NOMO-1 treated with DMSO at 0.1 percent for 48 hours (cell line): Measurements from ENCODE around the gene PRR19.
"Not testable (repeated sequence)": the region's sequence is repeated elsewhere in the genome, so short reads cannot be mapped to it uniquely, and the experiment has no call there.

Experiments used
- DNase-seq: peaks from one replicate; lab custom pipeline; 2025; ENCODE audit not compliant: unreplicated experiment; lab: John Stamatoyannopoulos, UW

PRR19 gene, protein sequence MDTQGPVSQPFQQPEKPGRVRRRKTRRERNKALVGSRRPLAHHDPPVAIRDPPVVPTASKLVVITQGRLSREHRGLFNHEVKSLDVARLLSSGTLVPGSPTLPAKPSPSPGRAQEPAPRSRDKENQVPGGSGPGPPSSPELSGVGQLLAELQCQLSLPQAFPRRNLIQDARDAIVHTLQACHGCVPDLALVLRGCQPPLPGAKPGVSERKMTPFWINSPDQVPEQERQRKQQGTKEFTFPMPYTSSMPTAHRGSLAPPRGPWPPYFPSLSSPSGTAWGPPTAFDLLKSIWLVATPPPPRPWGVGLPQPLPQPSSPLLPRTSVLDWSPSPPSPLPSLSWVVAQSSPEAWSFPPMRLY

DNA sequence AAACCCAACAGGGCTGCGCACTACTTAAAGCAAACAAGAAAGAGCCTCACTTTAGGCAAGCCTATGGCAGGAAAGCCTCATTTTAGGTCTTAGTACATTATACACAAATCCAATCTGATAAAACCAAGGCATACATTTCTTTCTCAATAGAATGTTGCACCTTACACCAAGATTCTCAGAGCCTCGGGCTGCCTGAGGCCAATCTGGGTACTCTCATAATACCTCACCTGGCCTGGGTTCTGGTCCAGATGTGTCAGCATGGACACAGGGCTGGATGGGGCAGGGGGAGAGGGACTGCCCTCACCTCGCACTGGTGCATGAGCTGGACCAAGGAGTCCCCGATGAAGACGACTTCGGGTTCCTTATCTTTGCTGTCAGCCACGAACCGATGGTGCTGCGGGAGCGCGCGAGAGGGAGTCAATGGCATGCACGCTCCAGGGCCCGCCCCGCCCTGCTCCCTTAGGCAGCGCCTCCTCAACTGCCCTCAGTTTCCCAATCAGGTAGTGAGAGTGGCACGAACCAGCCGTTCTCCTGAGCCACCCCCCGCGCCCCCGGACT lies at the start of gene PRR19:
TSS of gene PRR19 (plus strand) at position 487 of the 558 bp plus-strand sequence. CDS start 7,453 bp downstream, outside the sequence.
- no peak for DNase-seq

DNA sequence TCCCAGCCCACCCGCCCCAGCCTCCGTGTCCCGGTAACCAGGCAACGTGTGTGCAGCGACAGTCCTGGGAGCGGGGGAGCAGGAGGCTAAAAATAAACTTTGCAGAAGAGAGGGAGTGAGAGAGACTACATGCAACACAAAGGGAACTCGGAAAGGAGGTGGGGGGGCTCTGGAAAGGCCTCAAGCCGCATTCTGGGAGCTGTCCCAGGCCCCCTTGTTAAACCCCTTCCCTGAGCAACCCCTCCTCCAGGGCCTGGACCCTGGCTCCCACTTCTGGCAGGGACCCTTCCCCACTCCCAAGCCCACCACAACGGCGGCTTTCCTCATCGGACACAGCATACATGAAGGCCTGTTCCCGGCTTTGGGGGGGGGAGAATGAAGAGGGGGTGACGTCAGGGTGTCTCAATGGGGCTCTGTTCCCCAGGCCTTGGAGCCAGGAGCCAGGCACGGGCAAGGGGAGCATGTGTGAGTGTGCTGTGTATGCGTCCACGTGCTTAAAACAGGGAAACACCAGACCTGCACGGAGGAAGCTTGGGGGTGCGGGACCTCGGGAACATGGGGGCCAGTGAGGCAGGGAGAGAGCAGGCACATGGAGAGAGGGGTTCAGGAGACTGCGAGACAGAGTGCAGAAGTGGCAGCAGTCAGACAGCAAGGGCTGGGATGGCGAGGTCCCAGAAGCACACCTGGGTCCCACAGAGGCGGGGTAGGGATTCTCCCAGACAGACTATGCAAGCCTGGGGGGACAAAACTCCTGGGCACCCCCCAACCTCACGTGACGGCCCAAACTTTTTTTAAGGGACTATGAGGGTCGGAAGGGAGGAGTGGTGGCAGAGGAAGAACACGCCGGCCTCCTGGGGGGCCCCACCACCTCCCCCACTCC lies 49.3 kb upstream of the PRR19 start:
- peak; percentile 14 for DNase-seq

DNA sequence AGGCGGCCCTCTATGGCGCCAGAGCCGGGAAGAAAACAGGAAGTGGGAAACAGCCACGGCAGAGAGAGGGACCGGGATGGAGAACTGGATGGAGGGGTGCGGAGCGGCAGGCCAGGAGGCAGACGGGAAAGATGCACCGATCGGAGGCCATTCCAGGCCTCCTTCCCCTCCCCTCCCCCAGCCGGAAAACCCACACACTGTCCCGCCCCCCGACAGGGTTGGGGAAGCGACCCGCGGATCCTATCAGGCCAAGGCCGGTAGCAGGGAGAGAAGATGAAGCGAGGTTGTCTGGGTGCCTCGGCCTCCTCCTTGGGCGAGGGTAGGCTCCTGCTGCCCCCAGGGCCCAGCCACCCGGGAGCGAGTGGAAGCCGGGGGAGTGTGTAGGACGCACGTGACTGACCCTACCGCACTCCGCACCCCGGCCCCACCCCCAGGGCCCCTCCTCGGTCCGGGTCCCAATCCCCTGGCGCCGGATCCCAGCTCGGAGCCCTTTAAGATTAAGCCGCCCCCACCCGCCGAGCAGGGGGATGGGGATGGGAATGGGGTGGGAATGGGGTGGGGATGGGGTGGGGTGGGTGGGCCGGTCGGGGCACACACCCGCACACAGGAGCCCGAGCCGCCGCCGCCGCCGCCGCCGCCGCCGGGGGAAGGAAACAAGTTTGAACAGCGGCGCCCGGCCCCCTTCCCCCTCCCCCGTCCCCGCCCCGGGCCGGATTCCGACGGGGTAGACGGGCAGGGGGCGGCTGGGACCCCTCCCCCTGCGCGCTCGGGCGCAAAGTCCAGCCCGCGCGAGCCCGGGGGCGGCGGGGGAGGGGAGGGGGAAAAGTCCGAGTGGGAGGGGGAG lies 48.5 kb upstream of the PRR19 start:
- DNase-seq, result peak; percentile 54

GRCh38 chr19:42254089-42254849 lies 47.7 kb upstream of the PRR19 start:
- DNase-seq, result peak; percentile 67

GRCh38 chr19:42254850-42255765 lies 46.8 kb upstream of the PRR19 start, which contains the start of gene ERF:
Gene ERF, minus strand, starts transcription at chr19:42255128. Its CDS starts 129 bp downstream, at chr19:42254999.
- DNase-seq, result peak; percentile 78

DNA sequence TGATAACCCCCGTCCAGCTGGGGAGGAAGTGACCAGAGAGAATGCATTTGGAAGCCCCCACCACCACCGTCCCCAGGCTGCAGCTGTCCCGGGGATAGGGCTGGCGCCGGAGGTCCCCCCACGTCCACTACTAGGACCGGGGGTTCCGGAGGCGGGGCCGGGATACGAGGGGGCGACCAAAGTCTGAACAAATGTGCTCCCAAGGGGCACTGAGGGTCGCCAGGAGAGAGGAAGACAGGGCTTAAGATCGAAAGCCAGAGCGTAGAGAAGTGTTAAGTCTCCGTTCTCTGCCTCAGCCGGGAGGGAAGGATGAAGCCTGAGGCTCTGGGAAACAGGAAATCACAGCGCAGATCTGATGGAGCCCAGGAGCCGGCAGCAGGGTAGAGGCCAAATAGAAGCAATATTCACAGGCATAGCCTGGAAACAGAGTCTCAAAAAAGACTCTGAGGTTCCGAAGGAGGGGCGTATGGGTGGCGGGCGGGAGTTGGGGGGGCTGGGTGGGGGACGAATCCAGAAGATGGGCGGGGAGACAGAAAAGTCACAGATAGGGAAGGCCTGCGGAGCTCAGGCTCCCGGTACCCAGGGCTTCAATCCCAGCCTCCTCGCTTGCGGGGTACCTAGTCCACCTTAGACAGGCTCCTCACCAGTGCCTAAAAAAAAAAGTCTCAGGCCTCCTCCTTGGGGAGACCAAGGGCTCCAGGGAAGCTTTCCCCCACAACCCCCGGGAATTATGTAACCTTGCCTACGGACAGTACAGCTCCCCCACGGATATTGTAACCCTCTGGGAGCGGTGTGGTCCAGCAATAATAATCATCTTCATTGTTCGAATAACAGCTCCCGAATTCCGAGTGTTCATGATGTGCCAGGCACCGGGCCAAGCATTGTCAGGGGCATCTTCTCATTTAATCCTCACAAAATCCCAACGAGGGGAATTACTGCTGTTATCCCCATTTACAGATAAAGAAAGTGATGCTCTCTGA lies 45.9 kb upstream of the PRR19 start:
- DNase-seq, result peak; percentile 15

DNA sequence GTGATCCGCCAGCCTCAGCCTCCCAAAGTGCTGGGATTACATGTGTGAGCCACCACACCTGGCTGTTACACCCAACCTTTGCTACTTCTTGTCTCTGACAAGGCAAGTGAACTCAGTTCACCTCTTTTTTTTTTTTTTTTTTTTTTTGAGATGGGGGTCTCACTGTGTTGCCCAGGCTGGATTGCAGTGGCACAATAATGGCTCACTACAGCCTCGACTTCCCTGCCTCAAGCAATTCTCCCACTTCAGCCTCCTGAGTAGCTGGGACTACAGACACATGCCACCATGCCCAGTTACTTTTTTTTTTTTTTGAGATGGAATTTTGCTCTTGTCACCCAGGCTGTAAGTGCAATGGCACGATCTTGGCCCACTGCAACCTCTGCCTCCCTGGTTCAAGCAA lies 44.1 kb upstream of the PRR19 start:
- not testable (repeated sequence) for DNase-seq

DNA sequence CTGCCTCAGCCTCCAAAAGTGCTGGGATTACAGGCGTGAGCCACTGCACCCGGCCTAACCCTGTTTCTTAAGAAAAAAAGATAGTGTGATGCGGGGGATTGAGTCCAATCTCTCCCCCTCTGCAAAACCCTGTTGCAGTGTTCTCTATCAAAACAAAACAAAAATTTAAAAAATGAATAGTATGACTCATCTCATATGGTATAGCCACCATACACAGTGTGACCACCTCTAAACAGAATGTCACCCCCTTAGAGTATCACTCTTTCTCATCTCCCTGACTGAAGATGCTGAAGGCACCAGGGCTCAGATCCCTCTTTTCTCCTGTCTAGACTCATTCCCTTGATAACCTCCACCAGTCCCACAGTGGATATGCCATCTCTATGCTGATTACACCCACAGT lies 40.2 kb upstream of the PRR19 start:
- no peak for DNase-seq

- not testable (repeated sequence) for DNase-seq
Measured at GRCh38 chr19:42266105-42266504, 35.8 kb upstream of the PRR19 start.

GRCh38 chr19:42266928-42267603 lies 34.9 kb upstream of the PRR19 start:
- DNase-seq, result not testable (repeated sequence)

DNA sequence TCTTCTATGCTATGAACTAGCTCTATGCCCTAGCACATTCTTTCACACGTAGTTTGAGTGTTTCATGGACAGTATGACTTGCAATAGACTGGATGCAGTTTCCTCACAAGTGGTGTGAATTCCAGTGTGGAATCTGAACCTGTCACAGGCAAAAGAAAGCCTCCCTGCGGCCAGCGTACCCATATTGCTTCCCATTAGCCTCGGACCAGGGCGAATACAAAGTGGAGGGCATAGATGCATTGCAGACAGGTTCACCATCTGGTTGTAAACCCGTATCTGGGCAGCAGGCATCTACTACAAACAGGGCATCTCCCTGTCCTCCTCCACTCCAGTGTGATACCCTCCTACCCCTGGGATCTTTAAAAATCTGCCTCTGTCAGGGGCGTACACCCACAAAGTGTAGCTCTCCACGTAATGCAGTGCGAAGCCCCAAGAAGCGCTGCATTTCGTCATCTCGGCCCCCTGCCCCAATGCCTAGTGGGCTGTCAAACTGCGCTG lies 34.2 kb upstream of the PRR19 start:
- DNase-seq, result no peak

DNA sequence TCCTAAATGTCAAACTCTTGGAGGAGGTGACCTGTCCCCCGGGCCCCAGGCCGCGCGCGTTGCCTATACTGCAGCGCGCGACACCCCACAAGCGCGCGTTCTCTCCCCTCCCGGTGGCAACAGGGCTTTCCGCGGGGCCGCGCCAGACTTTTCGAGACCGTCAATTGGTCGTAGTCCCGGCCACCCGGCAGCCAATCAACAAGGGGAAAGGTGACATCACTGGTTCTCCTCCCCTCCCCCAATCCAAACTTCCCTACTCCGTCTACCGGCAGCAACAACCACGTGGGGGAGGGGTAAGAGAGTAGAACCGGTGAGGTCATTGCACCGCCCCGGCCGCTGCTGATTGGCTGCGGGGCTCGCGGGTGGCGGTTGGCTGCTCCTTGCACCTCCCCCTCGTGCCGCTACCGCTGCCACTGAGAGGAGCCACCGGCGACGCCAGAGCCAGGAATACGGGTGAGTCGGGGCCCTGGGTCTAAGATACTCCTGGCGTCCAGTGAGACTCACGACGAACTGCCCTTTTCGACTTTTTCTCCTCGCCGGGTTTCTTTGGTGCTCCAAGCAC lies 33.7 kb upstream of the PRR19 start:
- DNase-seq, result peak; percentile 99

DNA sequence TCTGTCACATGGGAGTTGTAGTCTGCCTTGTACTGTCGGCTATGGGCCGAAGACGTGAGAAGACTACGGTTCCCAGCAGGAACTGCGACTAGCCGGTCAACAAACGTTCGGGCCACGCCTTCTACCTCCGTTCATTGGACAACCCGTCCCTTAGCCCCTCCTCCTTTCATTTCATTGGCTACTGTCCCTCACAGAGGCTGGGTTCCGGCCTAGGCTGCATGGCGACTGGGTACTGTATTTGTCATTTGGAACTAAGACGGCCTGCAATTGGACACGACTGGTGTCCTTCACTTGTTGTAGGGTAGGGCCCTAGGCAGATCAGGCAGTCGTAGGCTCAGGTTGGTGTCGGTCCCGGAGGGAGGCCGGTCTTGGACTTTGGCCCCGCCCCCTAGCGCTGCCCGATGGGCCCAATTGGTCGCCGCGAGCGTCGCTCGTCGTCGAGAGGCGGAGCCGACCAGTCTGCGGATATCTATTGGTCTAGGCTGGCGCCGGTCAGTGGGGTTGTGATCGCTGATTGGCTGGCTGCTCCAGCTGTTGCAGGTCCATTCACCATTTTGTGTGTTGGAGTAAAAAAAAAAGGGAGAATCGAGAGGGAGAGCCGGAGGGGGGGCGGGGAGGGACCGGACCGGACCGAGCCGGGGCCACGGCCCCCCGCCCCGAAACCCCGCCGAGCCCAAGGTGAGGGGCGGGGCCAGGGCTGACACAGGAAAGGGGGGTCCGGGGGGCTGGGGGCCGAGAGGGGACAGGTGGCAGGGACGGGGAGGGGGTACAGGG lies 33.0 kb upstream of the PRR19 start, which contains the start of gene CIC:
TSS of gene CIC (plus strand) at position 549 of the 774 bp plus-strand sequence. CDS start 2,532 bp downstream, outside the sequence.
- peak; percentile 100 for DNase-seq

- DNase-seq, result no peak
Measured at GRCh38 chr19:42269478-42270345, 32.2 kb upstream of the PRR19 start.
